K562 (cell line): ENCODE data around the gene NTF4. TPM values are rescaled to one million over a fixed set of nuclear protein-coding genes. Genes with fewer than 3 reads are reported as not detected.

Experiments used
- BACH1 ChIP-seq: fragments of 200-800 bp; sonication (Bioruptor generic); IDR thresholded peaks from 2 replicates; pipeline ENCODE4 v1.6.1; 2016; ENCODE audit warnings: missing genetic modification characterization, missing compliant biosample characterization
- SMAD3 ChIP-seq: fragments of 450-650 bp; formaldehyde crosslinking; conservative IDR thresholded peaks from 2 replicates; pipeline ENCODE4 v1.4.0; 2020; ENCODE audit warnings: mild to moderate bottlenecking
- STAT5A ChIP-seq: IDR thresholded peaks from 2 replicates; pipeline ENCODE4 v1.6.1; 2012; ENCODE audit warnings: low read length, inconsistent platforms, borderline replicate concordance
- polyA plus RNA-seq, 8 experiments: library from polyadenylated mRNA; depleted of rRNA in 4 of 8; stranded (reverse) in 5 of 8; unstranded in 3 of 8; fragments of >200 nt; fragmentation: Nextera tagmentation in 2 of 8; fragmentation: Illumina TruSeq in 1 of 8; extraction: Ambion mirVana in 2 of 8; extraction: Trizol in 1 of 8; gene quantifications; 2 replicates each; pipeline versions ENCODE4 v1.2.1 to v1.2.3, GENCODE V29; 2011 to 2014; ENCODE audit warnings: inconsistent platforms in 1 of 8, missing spikeins in 1 of 8
- total RNA-seq, 7 experiments: library from RNA; depleted of rRNA in 6 of 7; stranded (reverse); fragments of >200 nt in 6 of 7; fragmentation: Illumina TruSeq in 2 of 7; extraction: Trizol in 2 of 7; gene quantifications; 2 replicates each; pipeline versions ENCODE4 v1.2.1 to v1.2.3, GENCODE V29; 2011 to 2021; ENCODE audit warnings: low replicate concordance in 1 of 7
- TF ChIP-seq, protein P1 (sequence below): fragments of 450-650 bp; IDR thresholded peaks from 2 replicates; pipeline ENCODE4 v1.6.1; 2016; ENCODE audit warnings: mild to moderate bottlenecking, moderate library complexity
- TF ChIP-seq, protein P2 (sequence below), 2 experiments: fragments of 450-650 bp; conservative IDR thresholded peaks; 2 replicates each; pipeline ENCODE4 v1.6.1; 2017; ENCODE audit warnings: mild to moderate bottlenecking in 2 of 2, moderate library complexity in 2 of 2
- TF ChIP-seq, protein P3 (sequence below), 2 experiments: IDR thresholded peaks; 2 replicates each; pipeline ENCODE4 v1.6.1; 2012; ENCODE audit warnings: improper control_type of control experiment in 2 of 2, low read depth in 2 of 2, low read length in 2 of 2, borderline replicate concordance in 1 of 2

NTF4 gene
- total and polyA plus RNA-seq, 9 of the 15 experiments (the other 6 are each of a cell fraction or from before 2014, with no cell fraction given): not detected

DNA sequence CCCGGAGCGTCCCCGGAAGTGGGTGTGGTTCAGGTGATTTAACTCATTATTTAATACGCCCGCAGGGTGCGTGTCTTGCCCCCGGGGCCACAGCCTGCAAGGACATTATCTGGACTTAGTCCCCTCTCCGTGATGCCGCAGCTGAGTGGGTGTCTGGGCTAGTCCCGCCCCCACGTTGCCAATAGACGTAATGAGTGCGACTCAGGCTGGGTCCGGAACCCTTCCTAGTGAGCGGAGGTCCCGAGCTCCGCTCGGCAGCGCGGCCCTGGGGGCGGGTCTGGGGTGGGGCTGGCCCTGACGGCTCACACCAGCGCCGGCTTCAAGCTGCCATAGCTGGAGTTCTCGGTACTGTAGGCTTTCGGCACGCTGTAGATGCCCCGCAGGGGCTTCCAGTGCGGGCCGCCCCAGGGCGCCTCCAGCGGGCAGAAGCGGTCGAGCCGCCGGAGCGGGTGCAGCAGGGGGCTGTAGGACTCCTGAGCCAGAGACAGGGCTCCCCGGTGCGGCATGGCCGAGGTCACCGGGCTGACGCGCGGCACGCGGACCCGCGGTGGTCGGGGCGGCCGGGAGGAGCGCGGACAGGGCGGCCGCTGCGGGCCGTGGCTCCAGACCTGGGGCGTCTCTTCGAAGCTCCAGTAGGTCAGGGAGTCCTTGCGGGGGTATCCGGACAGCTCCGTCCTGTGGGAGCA, 46.8 kb downstream of the NTF4 start (continued):
- TF ChIP-seq, protein P1, sequence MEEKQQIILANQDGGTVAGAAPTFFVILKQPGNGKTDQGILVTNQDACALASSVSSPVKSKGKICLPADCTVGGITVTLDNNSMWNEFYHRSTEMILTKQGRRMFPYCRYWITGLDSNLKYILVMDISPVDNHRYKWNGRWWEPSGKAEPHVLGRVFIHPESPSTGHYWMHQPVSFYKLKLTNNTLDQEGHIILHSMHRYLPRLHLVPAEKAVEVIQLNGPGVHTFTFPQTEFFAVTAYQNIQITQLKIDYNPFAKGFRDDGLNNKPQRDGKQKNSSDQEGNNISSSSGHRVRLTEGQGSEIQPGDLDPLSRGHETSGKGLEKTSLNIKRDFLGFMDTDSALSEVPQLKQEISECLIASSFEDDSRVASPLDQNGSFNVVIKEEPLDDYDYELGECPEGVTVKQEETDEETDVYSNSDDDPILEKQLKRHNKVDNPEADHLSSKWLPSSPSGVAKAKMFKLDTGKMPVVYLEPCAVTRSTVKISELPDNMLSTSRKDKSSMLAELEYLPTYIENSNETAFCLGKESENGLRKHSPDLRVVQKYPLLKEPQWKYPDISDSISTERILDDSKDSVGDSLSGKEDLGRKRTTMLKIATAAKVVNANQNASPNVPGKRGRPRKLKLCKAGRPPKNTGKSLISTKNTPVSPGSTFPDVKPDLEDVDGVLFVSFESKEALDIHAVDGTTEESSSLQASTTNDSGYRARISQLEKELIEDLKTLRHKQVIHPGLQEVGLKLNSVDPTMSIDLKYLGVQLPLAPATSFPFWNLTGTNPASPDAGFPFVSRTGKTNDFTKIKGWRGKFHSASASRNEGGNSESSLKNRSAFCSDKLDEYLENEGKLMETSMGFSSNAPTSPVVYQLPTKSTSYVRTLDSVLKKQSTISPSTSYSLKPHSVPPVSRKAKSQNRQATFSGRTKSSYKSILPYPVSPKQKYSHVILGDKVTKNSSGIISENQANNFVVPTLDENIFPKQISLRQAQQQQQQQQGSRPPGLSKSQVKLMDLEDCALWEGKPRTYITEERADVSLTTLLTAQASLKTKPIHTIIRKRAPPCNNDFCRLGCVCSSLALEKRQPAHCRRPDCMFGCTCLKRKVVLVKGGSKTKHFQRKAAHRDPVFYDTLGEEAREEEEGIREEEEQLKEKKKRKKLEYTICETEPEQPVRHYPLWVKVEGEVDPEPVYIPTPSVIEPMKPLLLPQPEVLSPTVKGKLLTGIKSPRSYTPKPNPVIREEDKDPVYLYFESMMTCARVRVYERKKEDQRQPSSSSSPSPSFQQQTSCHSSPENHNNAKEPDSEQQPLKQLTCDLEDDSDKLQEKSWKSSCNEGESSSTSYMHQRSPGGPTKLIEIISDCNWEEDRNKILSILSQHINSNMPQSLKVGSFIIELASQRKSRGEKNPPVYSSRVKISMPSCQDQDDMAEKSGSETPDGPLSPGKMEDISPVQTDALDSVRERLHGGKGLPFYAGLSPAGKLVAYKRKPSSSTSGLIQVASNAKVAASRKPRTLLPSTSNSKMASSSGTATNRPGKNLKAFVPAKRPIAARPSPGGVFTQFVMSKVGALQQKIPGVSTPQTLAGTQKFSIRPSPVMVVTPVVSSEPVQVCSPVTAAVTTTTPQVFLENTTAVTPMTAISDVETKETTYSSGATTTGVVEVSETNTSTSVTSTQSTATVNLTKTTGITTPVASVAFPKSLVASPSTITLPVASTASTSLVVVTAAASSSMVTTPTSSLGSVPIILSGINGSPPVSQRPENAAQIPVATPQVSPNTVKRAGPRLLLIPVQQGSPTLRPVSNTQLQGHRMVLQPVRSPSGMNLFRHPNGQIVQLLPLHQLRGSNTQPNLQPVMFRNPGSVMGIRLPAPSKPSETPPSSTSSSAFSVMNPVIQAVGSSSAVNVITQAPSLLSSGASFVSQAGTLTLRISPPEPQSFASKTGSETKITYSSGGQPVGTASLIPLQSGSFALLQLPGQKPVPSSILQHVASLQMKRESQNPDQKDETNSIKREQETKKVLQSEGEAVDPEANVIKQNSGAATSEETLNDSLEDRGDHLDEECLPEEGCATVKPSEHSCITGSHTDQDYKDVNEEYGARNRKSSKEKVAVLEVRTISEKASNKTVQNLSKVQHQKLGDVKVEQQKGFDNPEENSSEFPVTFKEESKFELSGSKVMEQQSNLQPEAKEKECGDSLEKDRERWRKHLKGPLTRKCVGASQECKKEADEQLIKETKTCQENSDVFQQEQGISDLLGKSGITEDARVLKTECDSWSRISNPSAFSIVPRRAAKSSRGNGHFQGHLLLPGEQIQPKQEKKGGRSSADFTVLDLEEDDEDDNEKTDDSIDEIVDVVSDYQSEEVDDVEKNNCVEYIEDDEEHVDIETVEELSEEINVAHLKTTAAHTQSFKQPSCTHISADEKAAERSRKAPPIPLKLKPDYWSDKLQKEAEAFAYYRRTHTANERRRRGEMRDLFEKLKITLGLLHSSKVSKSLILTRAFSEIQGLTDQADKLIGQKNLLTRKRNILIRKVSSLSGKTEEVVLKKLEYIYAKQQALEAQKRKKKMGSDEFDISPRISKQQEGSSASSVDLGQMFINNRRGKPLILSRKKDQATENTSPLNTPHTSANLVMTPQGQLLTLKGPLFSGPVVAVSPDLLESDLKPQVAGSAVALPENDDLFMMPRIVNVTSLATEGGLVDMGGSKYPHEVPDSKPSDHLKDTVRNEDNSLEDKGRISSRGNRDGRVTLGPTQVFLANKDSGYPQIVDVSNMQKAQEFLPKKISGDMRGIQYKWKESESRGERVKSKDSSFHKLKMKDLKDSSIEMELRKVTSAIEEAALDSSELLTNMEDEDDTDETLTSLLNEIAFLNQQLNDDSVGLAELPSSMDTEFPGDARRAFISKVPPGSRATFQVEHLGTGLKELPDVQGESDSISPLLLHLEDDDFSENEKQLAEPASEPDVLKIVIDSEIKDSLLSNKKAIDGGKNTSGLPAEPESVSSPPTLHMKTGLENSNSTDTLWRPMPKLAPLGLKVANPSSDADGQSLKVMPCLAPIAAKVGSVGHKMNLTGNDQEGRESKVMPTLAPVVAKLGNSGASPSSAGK: peak; percentile 47; the same call in 1 of the 2 replicates
- no peak for TF ChIP-seq SMAD3 (CRISPR knock-in tag)
- TF ChIP-seq, protein P2, sequence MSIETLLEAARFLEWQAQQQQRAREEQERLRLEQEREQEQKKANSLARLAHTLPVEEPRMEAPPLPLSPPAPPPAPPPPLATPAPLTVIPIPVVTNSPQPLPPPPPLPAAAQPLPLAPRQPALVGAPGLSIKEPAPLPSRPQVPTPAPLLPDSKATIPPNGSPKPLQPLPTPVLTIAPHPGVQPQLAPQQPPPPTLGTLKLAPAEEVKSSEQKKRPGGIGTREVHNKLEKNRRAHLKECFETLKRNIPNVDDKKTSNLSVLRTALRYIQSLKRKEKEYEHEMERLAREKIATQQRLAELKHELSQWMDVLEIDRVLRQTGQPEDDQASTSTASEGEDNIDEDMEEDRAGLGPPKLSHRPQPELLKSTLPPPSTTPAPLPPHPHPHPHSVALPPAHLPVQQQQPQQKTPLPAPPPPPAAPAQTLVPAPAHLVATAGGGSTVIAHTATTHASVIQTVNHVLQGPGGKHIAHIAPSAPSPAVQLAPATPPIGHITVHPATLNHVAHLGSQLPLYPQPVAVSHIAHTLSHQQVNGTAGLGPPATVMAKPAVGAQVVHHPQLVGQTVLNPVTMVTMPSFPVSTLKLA (conservative IDR thresholded peaks at IDR 0.05): peak; percentile 20 to 40; a peak in 1 of 4 replicates
- TF ChIP-seq, protein P3, sequence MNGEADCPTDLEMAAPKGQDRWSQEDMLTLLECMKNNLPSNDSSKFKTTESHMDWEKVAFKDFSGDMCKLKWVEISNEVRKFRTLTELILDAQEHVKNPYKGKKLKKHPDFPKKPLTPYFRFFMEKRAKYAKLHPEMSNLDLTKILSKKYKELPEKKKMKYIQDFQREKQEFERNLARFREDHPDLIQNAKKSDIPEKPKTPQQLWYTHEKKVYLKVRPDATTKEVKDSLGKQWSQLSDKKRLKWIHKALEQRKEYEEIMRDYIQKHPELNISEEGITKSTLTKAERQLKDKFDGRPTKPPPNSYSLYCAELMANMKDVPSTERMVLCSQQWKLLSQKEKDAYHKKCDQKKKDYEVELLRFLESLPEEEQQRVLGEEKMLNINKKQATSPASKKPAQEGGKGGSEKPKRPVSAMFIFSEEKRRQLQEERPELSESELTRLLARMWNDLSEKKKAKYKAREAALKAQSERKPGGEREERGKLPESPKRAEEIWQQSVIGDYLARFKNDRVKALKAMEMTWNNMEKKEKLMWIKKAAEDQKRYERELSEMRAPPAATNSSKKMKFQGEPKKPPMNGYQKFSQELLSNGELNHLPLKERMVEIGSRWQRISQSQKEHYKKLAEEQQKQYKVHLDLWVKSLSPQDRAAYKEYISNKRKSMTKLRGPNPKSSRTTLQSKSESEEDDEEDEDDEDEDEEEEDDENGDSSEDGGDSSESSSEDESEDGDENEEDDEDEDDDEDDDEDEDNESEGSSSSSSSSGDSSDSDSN (IDR thresholded peaks at IDR 0.05; ENCODE audit: borderline replicate concordance in 1 of 2, low read depth in 2 of 2, low read length in 2 of 2): peak in 1 of 2 experiments; percentile 77; a peak in 1 of 4 replicates
- TF ChIP-seq STAT5A: no peak
- TF ChIP-seq BACH1: no peak
